HG03521 (cell line): ENCODE data around the gene ZMIZ2.
"Not testable (repeated sequence)": the region's sequence is repeated elsewhere in the genome, so short reads cannot be mapped to it uniquely, and the experiment has no call there.

Source experiments
- ATAC-seq: cut with Tn5 transposase; IDR thresholded peaks from one replicate; pipeline ENCODE4 v1.9.1; 2021; ENCODE audit warnings: mild to moderate bottlenecking, moderate library complexity; ENCODE audit not compliant: unreplicated experiment

The ZMIZ2 gene

DNA sequence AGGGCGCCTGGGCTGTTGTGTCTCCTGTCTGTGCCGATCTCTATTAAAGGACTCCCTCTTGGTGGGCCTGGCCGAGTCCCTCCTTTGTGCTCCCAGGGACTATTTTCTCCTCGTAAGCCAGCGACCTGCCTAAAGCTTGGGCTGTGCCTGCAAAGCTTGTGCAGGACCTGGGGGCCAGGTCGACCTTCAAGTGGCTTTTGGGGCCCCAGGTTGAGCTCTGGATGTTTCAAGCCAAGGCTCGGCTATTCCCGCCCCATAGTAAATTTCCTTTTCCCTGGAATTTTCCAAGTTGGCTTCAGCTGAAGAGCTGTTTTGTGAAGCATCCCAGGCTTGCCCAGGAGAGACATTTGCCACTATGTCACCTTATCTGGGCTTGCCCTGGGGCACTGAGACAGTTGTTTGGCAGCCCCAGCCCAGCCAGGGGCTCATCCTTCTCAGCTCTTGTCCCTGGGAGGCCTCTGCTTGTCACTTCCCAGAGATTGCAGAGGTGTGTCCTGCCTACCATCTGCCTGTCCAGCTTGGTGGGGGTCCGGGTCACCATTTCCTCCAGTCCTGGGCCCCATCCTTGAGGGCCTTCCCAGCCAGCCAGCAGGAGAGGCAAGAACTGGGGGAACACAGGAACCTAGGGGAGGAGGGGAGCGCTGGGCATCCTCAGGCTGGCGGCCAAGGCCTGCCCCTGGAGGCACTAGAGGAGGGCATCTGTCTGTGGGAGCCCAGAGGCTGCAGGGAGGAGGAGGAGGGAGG, 20.2 kb downstream of the ZMIZ2 start:
- no peak for ATAC-seq

DNA sequence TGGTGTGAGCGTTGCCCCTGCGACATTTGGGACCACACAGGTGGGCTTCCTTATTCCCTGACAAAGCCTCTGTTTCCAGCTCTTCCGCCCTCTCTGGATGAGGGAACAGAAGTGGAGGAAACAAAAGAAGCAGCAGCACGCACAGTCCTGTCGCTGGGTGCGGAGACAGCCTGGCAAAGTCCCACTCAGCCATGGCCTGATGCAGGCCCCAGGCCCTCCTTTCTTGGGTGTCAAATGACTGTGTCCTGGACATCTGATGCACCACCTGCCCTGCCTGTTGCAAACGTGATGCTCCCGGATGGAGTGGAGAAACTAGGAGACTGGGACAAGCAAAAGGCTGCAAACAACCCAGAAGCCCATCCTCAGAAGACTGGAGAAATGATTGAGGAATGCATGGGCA, 20.7 kb downstream of the ZMIZ2 start:
- no peak for ATAC-seq

DNA sequence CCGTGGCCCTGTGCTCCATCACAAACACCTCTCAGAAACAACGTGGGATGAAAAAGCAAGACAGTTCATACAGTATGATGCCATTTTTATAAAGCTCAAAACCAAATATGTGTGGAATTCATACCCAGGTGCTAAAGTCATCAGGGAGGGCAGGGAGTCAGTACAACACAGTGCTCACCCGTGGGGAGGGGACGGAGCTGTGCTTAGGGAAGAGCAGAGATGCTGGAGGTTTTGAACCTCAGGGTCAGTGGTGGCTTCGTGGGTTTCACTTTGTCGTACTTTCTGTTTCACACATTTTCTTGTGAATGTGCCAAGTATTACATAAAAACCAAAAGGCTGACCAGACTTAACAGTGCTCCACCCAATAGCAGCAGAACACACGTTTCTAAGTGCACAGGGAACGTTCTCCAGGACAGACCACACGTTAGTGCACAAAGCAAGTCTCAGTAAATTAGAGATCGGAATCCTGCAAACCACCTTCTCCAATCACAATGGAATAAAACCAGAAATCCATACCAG, 21.2 kb downstream of the ZMIZ2 start:
- ATAC-seq: peak; percentile 62

DNA sequence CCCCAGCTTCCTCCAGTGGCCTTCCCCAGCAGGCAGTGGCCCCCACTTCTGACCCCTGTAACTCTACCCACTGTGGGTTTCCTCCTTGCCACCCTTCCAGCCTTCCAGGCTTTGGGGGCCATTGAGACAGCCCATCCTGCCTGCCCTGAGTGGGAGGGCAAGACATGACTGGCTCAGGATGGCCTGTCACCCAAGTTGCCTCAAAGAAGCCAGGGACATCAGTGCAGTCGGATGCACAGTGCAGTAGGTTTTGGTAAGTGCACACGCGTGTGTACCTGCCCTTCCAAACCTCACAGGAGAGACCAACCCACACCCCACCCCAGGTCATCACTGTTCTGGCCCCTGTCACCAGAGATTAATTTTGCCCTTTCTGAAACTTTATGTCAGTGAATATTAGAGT, 22.7 kb downstream of the ZMIZ2 start:
- no peak for ATAC-seq

DNA sequence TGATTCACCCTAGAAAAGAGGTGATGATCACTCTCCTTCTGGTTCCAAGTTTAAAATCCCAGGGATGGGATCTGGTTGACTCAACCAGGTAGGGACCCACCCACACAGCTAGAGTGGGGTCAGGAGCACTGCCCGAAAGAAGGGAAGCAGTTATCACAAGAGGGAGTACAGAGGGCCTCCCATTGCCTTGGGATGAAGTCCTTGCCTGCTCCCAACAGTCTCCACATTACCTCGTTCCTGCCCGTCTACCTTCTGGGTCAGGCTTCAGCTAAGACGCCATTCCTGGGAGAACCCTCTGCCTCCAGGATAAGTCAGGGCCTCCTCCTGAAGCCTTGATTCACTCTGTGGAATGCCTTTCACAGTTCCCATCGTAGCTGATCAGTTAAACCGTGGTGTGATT, 23.8 kb downstream of the ZMIZ2 start:
- ATAC-seq: no peak

DNA sequence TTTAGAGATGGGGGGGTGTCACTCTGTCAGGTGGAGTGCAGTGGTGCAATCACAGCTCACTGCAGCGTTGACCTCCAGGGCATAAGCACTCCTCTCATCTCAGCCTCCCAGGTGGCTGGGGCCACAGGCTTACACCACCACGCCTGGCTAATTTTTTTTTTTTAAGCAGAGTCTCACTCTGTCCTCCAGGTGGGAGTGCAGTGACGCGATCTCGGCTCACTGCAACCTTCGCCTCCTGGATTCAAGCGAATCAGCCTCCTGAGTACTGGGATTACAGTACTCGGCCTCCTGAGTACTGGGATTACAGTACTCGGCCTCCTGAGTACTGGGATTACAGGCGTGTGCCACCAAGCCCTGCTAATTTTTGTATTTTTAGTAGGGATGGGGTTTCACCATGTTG, 24.2 kb downstream of the ZMIZ2 start:
- no peak for ATAC-seq

DNA sequence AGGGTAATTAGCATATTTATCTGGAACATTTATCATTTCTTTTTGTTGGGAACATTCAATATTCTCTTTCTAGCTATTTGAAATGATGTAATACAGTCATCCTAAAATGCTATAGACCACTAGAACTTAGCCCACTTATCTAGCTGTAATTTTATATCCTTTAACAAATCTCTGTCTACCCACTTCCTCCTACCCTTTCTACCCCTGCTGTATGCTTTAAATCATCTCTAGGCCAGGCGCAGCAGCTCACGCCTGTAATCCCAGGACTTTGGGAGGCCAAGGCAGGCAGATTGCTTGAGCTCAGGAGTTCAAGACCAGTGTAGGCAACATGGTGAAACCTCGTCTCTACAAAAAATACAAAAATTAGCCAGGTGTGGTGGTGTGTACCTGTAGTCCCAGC, 25.8 kb downstream of the ZMIZ2 start:
- not testable (repeated sequence) for ATAC-seq

DNA sequence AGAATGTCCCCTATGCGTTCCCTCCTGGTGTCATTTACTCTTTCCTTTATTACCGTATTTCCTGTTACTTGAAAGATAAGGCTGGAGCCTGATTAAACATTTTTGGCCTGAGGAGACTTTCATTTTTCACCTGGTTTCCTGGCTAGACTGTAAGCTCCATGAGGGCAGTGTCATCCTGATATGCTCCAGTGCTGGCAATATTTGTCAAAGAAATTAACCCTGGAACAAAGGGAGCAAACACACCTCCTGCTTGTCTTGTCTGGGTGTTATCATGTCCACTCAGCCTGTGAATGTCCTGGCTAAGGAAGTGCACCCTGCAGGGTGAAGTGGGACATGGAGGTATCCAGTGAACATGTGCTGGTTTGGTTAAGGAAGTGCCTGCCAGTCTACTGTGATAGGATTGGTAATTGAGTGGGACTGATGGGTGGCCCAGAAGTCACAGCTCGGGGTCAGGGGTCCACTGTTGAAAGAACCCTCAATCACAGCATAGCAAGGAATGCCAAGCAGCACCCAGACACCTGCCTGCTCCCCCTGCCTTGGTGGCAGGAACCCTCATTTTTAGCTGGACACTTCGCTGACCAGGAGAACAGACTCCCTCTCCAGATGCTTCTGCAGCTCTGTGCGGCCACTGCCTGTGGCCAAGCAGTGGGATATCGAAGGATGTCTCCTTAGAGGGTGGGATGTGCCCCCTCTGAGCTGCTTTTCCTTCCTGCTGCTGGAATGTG, 26.9 kb downstream of the ZMIZ2 start:
- no peak for ATAC-seq

DNA sequence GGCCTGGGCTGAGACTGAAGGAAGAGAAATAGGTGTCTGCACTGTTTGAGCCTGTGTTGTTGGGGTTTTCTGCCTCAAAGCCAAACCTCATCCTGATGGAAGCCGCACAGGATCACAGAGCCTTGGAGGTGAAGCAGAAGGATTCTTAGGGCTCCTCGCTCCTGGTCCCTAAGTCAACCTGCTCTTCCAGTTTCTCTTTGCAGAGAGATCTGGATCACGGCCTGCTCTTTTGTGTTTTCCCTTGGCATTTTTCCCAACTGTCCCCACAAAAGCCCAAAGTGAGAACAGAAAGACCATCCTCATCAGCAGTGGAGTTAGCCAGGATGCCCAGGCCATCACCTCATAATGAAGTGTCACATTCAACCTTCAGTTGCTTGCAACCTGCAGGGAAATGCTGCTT, 27.6 kb downstream of the ZMIZ2 start:
- no peak for ATAC-seq

DNA sequence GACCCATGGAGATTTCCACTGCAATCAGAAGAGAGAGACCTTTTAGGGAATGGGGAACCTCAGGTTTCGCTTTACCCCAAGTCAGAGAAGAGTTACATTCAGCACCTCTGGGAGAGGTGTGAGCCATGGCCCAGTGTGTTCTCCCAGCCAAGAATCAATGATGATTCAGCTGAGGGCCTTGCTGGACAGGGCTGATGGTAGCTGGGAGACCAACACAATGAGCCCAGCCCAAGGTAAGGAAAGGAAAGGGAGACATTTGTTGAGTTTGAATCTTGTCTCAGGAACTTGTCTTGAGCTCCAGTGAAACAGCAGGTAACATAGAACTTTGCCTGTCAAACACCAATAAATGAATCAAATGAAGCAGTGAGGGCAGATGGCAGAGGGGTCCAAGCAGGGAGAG, 33.8 kb downstream of the ZMIZ2 start:
- no peak for ATAC-seq

DNA sequence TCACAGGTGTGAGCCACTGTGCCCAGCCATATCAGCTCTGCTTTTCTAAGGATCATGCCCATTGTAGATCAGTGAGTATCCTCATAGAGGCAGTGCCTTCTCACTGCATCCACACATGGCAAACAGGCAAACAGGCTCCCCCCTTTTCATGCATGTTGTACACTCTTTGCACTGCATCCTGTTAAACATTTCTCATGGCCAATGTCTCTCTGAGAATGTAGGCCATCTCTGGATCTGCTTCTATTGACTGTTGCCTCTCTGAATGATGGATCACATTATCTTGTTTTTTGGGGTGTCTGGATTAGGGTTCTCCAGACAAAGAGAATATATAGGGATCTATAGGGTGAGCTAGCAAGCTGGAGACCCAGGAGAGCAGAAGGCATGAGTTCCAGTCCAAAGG, 34.8 kb downstream of the ZMIZ2 start:
- ATAC-seq: no peak

DNA sequence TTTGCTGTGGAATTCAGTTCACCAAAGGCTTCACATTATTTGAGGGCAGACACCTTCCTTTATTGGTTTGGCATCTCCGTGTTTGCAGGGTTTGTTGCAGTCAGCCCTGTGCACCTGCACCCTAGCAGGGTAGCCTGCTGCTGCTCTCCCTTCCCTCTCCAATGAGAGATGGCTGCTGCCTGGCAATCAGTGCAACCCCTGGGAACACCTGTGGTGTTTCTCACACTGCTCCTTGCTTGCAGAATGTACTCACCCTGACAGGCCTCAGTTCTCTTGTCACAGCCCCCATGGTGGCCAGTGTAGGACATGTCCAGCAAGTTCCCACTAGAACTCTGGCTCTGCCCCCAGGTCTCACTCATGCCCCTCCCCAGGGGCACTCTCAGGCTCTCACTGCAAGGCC, 35.7 kb downstream of the ZMIZ2 start:
- no peak for ATAC-seq

DNA sequence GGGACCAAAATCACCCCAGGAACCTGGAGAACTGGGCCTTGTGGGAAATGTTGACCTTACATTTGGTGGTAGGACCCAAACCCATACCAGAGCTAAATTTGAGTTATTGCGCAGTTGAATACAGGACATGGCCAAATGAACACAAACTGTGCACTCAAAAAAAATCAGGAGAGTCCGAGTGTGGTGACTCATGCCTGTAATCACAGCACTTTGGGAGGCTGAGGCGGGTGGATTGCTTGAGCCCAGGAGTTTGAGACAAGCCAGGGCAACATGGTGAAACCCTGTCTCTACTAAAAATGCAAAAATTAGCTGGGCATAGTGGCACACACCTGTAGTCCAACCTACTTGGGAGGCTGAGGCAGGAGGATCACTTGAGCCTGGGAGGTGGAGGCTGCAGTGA, 36.6 kb downstream of the ZMIZ2 start:
- not testable (repeated sequence) for ATAC-seq

DNA sequence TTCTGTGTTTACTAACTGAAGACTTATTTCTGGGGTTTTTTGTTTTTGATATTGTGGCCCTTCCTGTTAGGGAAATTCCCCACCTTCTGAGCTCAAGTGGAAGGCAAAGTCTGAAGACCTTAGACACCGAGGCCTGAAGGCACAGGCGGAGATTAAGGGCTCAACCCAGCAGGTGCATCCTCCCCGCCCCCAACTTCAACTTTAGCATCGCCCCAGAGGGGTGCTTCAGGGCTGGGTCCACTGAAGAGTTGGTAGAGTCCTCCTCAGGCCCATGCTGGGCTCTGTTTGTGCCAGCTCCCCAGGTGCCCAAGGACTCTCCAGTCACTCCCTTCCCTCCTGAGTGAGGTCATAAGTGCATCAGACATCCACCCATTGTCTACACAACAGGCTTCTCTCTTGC, 38.4 kb downstream of the ZMIZ2 start:
- no peak for ATAC-seq

DNA sequence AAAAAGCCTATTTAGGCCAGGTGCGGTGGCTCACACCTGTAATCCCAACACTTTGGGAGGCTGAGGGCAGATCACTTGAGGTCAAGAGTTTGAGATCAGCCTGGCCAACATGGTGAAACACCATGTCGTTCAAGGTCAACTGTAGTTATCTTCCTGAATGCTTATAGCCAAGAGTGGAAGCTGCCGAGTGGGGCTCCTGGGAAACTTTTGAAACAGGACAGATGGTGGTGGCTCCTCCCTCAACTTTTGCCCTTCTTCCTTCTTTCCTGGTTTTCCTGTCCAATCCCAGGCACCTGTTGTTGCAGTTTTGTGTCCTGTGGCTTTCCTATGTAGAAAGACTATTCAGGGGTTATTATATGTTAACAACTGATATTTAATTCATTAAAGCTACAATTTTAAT, 39.1 kb downstream of the ZMIZ2 start:
- ATAC-seq: no peak

DNA sequence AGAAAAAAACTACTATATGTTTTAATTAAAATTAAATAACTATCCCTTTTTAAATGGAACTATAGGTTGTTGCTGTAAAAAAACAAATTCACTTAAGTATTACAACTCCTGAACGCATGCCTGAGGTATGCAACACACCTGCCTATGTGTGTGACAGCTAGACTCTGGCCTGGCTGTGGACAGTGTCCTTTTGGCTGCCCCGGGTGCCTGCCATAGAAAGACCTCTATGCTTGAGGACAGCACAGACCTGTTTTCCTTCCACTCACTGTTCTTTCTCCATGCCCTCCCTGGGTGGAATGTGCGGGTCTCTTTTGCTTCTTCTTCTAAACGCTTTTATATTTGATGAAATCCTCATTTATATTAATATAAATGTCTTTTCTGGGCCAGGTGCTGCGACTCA, 41.3 kb downstream of the ZMIZ2 start:
- no peak for ATAC-seq

DNA sequence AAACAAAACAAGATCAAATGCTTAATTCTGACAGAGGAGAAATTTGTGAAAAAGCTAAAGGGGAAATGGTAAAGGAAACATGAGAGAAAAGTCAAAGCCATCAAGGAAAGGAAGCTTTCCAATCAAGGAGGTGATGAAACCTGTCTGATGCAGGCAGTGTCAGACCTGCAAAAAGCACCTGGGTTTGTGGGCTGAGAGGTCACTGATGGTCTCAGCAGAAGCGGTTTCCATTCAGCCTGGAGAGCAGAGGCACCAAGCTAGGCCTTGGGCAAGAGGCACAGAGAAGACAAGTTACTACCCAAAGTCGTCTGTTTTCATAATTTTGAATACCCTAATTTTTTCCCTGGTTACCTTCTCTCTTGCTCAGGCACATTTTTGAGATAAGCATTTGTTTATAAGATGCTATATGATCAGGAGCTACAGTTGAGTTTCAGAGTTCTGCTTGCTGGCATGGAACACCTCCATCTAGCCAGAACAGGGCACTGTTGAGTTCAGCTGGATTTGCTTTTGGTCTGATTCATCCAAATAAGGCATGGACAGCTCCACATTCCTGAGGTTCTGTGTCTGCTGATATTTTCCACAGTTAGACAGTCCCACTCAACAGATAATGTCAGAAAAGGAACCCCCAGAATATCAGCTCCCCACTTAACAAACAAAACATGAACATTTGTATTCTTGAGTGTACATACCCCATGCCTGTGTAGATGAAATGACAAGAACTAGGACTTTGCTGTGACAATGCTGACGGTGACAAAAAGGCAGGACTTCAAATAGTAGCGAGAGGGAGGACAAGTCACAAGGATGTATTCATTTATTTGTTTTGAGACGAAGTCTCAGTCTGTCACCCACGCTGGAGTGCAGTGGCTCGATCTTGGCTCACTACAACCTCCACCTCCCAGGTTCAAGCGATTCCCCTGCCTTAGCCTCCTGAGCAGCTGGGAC, 42.9 kb downstream of the ZMIZ2 start:
- no peak for ATAC-seq

DNA sequence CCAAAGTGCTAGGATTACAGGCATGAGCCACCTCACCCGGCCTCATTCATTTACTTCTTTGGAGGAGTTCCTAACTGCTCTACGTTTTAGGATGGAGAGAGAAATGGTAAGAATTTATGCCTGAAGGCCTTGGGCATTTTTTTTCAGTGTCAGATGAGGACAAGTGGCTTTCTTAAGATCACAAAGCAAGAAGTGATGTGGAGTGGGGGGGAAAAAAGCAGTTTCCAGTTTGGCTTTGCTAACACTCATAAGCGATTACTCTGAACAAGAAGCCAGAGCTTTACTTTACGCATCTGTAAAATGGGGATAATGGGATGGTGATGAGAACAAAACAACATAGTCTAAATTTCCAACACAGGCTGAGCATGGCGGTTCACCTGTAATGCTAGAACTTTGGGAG, 45.3 kb downstream of the ZMIZ2 start:
- ATAC-seq: no peak

DNA sequence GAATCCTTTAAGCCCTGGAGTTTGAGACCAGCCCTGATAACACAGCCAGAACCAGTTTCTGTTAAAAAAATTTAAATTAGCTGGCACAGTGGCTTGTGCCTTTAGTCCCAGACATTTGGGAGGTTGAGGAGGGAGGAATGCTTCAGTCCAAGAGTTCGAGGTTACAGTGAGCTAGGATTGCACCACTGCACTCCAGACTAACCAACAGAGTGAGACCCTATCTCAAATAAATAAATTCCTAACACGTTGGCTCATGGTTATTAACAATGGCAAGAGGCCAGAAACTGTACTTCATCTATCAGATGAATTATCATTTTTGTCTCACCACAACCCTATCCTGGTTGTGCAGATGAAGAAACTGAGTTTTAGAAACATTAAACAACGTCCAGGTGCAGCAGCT, 45.7 kb downstream of the ZMIZ2 start:
- ATAC-seq: no peak

DNA sequence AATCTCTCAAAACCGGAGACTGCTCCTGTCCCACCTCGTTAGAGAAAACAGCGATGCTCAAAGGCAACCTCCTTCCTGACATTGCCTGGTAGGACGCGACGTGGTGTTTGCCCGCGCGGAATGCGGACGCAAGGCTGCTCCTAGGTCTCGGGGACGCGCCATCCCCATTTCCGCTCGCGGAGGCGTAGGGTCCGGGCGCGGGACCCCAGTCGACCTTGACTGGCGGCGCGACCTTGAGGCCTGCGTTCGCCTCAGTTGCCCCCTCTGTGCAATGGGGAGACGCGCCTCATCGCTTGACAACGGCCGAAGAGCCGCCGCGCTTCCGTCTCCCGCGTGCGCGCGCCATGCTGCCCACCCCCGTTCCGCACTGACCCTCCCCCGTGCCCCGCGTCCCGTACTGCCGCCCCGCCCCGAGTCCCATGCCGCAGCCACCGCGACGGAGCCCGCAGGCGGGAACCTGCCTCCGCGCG, 47.4 kb downstream of the ZMIZ2 start:
- peak; percentile 22 for ATAC-seq
